ENCODE measurements around the gene SRSF8.

The SRSF8 gene

DNA sequence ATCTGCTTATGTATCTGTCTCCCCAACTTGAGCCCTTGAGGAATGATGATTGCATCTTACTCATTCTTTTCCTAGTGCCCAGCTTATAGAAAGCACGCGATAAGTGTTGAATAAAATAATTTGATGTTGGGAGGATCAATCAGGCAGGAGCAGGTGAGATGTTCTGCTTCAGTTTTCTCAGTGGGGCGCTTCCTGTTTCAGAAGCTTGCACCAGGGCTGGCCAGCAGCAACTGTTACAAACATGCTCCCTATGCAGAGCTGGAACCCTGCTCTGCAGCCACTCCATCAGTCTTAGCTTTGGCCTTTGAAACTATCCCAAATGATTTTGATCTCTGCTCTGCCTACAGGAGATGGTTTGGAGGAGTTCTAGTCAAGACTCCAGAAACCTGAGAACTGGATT is 26.8 kb downstream of the SRSF8 start:
- peak overlapping the region; percentile 2; the same call in 1 of the 2 replicates for H3K9ac ChIP-seq (ENCODE audit: low read length)
- H3K4me2 ChIP-seq (ENCODE audit: low read length) = peak overlapping the region; percentile 57
- no peak overlapping the region for H2AFZ ChIP-seq (ENCODE audit: low read depth, low read length)
- H3K4me1 ChIP-seq (ENCODE audit: low read length) = peaks cover 59% of the 10 kb centered on the region
- H3K36me3 ChIP-seq (replicated peaks; ENCODE audit: low read depth, low read length) = no peaks in the 10 kb centered on the region
- peaks cover 17% of the 10 kb centered on the region for H3K27me3 ChIP-seq (ENCODE audit: low read depth, low read length)
- TF ChIP-seq, protein P1, sequence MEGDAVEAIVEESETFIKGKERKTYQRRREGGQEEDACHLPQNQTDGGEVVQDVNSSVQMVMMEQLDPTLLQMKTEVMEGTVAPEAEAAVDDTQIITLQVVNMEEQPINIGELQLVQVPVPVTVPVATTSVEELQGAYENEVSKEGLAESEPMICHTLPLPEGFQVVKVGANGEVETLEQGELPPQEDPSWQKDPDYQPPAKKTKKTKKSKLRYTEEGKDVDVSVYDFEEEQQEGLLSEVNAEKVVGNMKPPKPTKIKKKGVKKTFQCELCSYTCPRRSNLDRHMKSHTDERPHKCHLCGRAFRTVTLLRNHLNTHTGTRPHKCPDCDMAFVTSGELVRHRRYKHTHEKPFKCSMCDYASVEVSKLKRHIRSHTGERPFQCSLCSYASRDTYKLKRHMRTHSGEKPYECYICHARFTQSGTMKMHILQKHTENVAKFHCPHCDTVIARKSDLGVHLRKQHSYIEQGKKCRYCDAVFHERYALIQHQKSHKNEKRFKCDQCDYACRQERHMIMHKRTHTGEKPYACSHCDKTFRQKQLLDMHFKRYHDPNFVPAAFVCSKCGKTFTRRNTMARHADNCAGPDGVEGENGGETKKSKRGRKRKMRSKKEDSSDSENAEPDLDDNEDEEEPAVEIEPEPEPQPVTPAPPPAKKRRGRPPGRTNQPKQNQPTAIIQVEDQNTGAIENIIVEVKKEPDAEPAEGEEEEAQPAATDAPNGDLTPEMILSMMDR (IDR thresholded peaks at IDR 0.05; ENCODE audit: low read depth, low read length) = no peak
- no peak for TF ChIP-seq EZH2phosphoT487 (IDR thresholded peaks at IDR 0.05; ENCODE audit: low read depth)
- H3K4me3 ChIP-seq (ENCODE audit: low read length) = peak overlapping the region; percentile 20
- H3K79me2 ChIP-seq (ENCODE audit: low read length) = no peaks in the 10 kb centered on the region
- H4K20me1 ChIP-seq (ENCODE audit: insufficient read depth, low read length) = no peaks in the 10 kb centered on the region
- H3K9me3 ChIP-seq (ENCODE audit: insufficient read depth, low read length) = no peaks in the 10 kb centered on the region
- no peak overlapping the region for H3K27ac ChIP-seq (ENCODE audit: low read length)

GRCh38 chr11:95095858-95096587 is 29.3 kb downstream of the SRSF8 start:
- Histone ChIP-seq H2AFZ (ENCODE audit: low read depth, low read length) (no peak overlapping the region), H3K36me3 (replicated peaks; ENCODE audit: low read depth, low read length) (no peaks in the 10 kb centered on the region), H3K9ac (ENCODE audit: low read length) (no peak overlapping the region), H3K4me1 (ENCODE audit: low read length) (peaks cover 48% of the 10 kb centered on the region), H3K4me3 (ENCODE audit: low read length) (peak overlapping the region; percentile 54), H3K27ac (ENCODE audit: low read length) (peak overlapping the region; percentile 33; the same call in 1 of the 2 replicates), H3K79me2 (ENCODE audit: low read length) (no peaks in the 10 kb centered on the region), H3K27me3 (ENCODE audit: low read depth, low read length) (peaks cover 13% of the 10 kb centered on the region), H3K9me3 (ENCODE audit: insufficient read depth, low read length) (no peaks in the 10 kb centered on the region), H4K20me1 (ENCODE audit: insufficient read depth, low read length) (no peaks in the 10 kb centered on the region), H3K4me2 (ENCODE audit: low read length) (peak overlapping the region; percentile 75)
- no peak for TF ChIP-seq EZH2phosphoT487 (IDR thresholded peaks at IDR 0.05; ENCODE audit: low read depth)
- TF ChIP-seq, protein P1 (IDR thresholded peaks at IDR 0.05; ENCODE audit: low read depth, low read length) = no peak

GRCh38 chr11:95097209-95097608 is 30.5 kb downstream of the SRSF8 start:
- no peak overlapping the region for H3K9ac ChIP-seq (ENCODE audit: low read length)
- H4K20me1 ChIP-seq (ENCODE audit: insufficient read depth, low read length) = no peaks in the 10 kb centered on the region
- H3K27me3 ChIP-seq (ENCODE audit: low read depth, low read length) = peaks cover 3% of the 10 kb centered on the region; the same call in 1 of the 2 replicates
- H3K4me2 ChIP-seq (ENCODE audit: low read length) = no peak overlapping the region
- H3K9me3 ChIP-seq (ENCODE audit: insufficient read depth, low read length) = no peaks in the 10 kb centered on the region
- TF ChIP-seq, protein P1 (IDR thresholded peaks at IDR 0.05; ENCODE audit: low read depth, low read length) = no peak
- no peak for TF ChIP-seq EZH2phosphoT487 (IDR thresholded peaks at IDR 0.05; ENCODE audit: low read depth)
- no peaks in the 10 kb centered on the region for H3K79me2 ChIP-seq (ENCODE audit: low read length)
- H3K4me1 ChIP-seq (ENCODE audit: low read length) = peaks cover 48% of the 10 kb centered on the region
- H3K4me3 ChIP-seq (ENCODE audit: low read length) = no peak overlapping the region
- no peak overlapping the region for H3K27ac ChIP-seq (ENCODE audit: low read length)
- H2AFZ ChIP-seq (ENCODE audit: low read depth, low read length) = no peak overlapping the region
- H3K36me3 ChIP-seq (replicated peaks; ENCODE audit: low read depth, low read length) = no peaks in the 10 kb centered on the region

GRCh38 chr11:95098826-95099225 is 32.1 kb downstream of the SRSF8 start:
- no peaks in the 10 kb centered on the region for H3K36me3 ChIP-seq (replicated peaks; ENCODE audit: low read depth, low read length)
- H2AFZ ChIP-seq (ENCODE audit: low read depth, low read length) = no peak overlapping the region
- TF ChIP-seq EZH2phosphoT487 (IDR thresholded peaks at IDR 0.05; ENCODE audit: low read depth) = no peak
- TF ChIP-seq, protein P1 (IDR thresholded peaks at IDR 0.05; ENCODE audit: low read depth, low read length) = no peak
- no peak overlapping the region for H3K9ac ChIP-seq (ENCODE audit: low read length)
- H3K27me3 ChIP-seq (ENCODE audit: low read depth, low read length) = peaks cover 3% of the 10 kb centered on the region; the same call in 1 of the 2 replicates
- H3K4me2 ChIP-seq (ENCODE audit: low read length) = no peak overlapping the region
- H3K4me3 ChIP-seq (ENCODE audit: low read length) = no peak overlapping the region
- H3K9me3 ChIP-seq (ENCODE audit: insufficient read depth, low read length) = no peaks in the 10 kb centered on the region
- H3K27ac ChIP-seq (ENCODE audit: low read length) = no peak overlapping the region
- peaks cover 35% of the 10 kb centered on the region for H3K4me1 ChIP-seq (ENCODE audit: low read length)
- no peaks in the 10 kb centered on the region for H3K79me2 ChIP-seq (ENCODE audit: low read length)
- no peaks in the 10 kb centered on the region for H4K20me1 ChIP-seq (ENCODE audit: insufficient read depth, low read length)

All from OCI-LY3 (cell line).